Neural cell (in vitro differentiated cells): ENCODE results near the gene GJB2. TPM values are rescaled to one million over a fixed set of nuclear protein-coding genes. Genes with fewer than 3 reads are reported as not detected.

ENCODE experiments used
- H2AFZ ChIP-seq: fragments of 200-600, 300-800 bp; sonication (generic), shearing (Covaris generic); 2 replicates; pipeline ENCODE4 v1.6.0; 2014; ENCODE audit warnings: low read depth, mild to moderate bottlenecking, antibody characterized with exemption, low read length, moderate library complexity
- H3F3A ChIP-seq: fragments of 200-600 bp; shearing (Covaris generic); 2 replicates; pipeline ENCODE4 v1.6.1; 2016; ENCODE audit warnings: mild to moderate bottlenecking, moderate library complexity, mixed read lengths, antibody characterized with exemption, low read length; ENCODE audit not compliant: insufficient read depth, poor library complexity, severe bottlenecking
- H3K27ac ChIP-seq: fragments of 200-600, 300-800 bp; sonication (generic), shearing (Covaris generic); 2 replicates; pipeline ENCODE4 v1.5.1; 2014; ENCODE audit warnings: mild to moderate bottlenecking, low read length, moderate library complexity
- H3K27me3 ChIP-seq: fragments of 300-800, 200-600 bp; sonication (generic), shearing (Covaris generic); 2 replicates; pipeline ENCODE4 v1.6.0; 2014; ENCODE audit warnings: mild to moderate bottlenecking, low read depth, low read length, moderate library complexity; ENCODE audit not compliant: insufficient read depth
- H3K36me3 ChIP-seq: fragments of 300-800, 200-600 bp; sonication (generic), shearing (Covaris generic); 2 replicates; pipeline ENCODE4 v1.5.1; 2014; ENCODE audit warnings: mild to moderate bottlenecking, antibody characterized with exemption, low read length, moderate library complexity; ENCODE audit not compliant: insufficient read depth
- H3K4me2 ChIP-seq: fragments of 300-800, 200-600 bp; sonication (generic), shearing (Covaris generic); 2 replicates; pipeline ENCODE4 v1.6.0; 2014; ENCODE audit warnings: mild to moderate bottlenecking, low read length
- H3K4me3 ChIP-seq: fragments of 300-800, 200-600 bp; sonication (generic), shearing (Covaris generic); 2 replicates; pipeline ENCODE4 v1.5.1; 2014; ENCODE audit warnings: mild to moderate bottlenecking, low read length, moderate library complexity
- H3K79me2 ChIP-seq: fragments of 200-600 bp; shearing (Covaris generic); replicated peaks from 2 replicates; pipeline ENCODE4 v1.6.0; 2014; ENCODE audit warnings: mild to moderate bottlenecking, low read length, moderate library complexity; ENCODE audit not compliant: insufficient read depth
- H3K9ac ChIP-seq: fragments of 300-800, 200-600 bp; sonication (generic), shearing (Covaris generic); 2 replicates; pipeline ENCODE4 v1.6.1; 2016; ENCODE audit warnings: mild to moderate bottlenecking, low read length, mixed read lengths
- H3K9me2 ChIP-seq: fragments of 200-600 bp; shearing (Covaris generic); 2 replicates; pipeline ENCODE4 v1.6.1; 2016; ENCODE audit warnings: mild to moderate bottlenecking, low read length, mixed read lengths; ENCODE audit not compliant: insufficient read depth
- H3K9me3 ChIP-seq: fragments of 200-600, 300-800 bp; sonication (generic), shearing (Covaris generic); 2 replicates; pipeline ENCODE4 v1.6.1; 2016; ENCODE audit warnings: mild to moderate bottlenecking, mixed run types, low read length, moderate library complexity, mixed read lengths
- H4K20me1 ChIP-seq: fragments of 200-600 bp; shearing (Covaris generic); 2 replicates; pipeline ENCODE4 v1.6.1; 2016; ENCODE audit warnings: mild to moderate bottlenecking, mixed run types; ENCODE audit not compliant: insufficient read depth
- EP300 ChIP-seq: fragments of 450-650 bp; conservative IDR thresholded peaks from 2 replicates; pipeline ENCODE4 v1.6.1; 2014; ENCODE audit warnings: antibody characterized with exemption, mild to moderate bottlenecking, moderate library complexity; ENCODE audit not compliant: poor library complexity, severe bottlenecking
- EZH2 ChIP-seq: fragments of 200-600, 300-800 bp; shearing (Covaris generic), sonication (generic); IDR thresholded peaks from 2 replicates; pipeline ENCODE4 v1.6.1; 2014; ENCODE audit warnings: antibody characterized with exemption, low read length, borderline replicate concordance, mild to moderate bottlenecking; ENCODE audit not compliant: insufficient read depth, poor library complexity, severe bottlenecking
- MXI1 ChIP-seq: fragments of 450-650 bp; conservative IDR thresholded peaks from 2 replicates; pipeline ENCODE4 v1.6.1; 2014; ENCODE audit warnings: antibody characterized with exemption, mild to moderate bottlenecking; ENCODE audit not compliant: poor library complexity, severe bottlenecking
- POLR2AphosphoS5 ChIP-seq: IDR thresholded peaks from 2 replicates; pipeline ENCODE4 v1.6.1; 2012
- RAD21 ChIP-seq: fragments of 450-650 bp; conservative IDR thresholded peaks from 2 replicates; pipeline ENCODE4 v1.6.1; 2014; ENCODE audit warnings: antibody characterized with exemption, mild to moderate bottlenecking, moderate library complexity
- SMC3 ChIP-seq: fragments of 450-650 bp; conservative IDR thresholded peaks from 2 replicates; pipeline ENCODE4 v1.6.1; 2014; ENCODE audit warnings: antibody characterized with exemption, mild to moderate bottlenecking, moderate library complexity; ENCODE audit not compliant: poor library complexity
- TAF1 ChIP-seq: IDR thresholded peaks from 2 replicates; pipeline ENCODE4 v1.6.1; 2012; ENCODE audit warnings: low read depth
- polyA plus RNA-seq: library from polyadenylated mRNA; depleted of rRNA; stranded (reverse); fragments of >200 nt; gene quantifications from 2 replicates; pipeline ENCODE4 v1.2.3, GENCODE V29; 2014
- TF ChIP-seq, protein P1 (sequence below): IDR thresholded peaks from 2 replicates; pipeline ENCODE4 v1.6.1; 2012; ENCODE audit warnings: borderline replicate concordance
- TF ChIP-seq, protein P2 (sequence below): fragments of 450-650 bp; IDR thresholded peaks from 2 replicates; pipeline ENCODE4 v1.5.1; 2014; ENCODE audit warnings: antibody characterized with exemption, mild to moderate bottlenecking, moderate library complexity; ENCODE audit not compliant: poor library complexity, severe bottlenecking

Gene GJB2
- polyA plus RNA-seq, 1 donor from 2014 or later: not detected

DNA sequence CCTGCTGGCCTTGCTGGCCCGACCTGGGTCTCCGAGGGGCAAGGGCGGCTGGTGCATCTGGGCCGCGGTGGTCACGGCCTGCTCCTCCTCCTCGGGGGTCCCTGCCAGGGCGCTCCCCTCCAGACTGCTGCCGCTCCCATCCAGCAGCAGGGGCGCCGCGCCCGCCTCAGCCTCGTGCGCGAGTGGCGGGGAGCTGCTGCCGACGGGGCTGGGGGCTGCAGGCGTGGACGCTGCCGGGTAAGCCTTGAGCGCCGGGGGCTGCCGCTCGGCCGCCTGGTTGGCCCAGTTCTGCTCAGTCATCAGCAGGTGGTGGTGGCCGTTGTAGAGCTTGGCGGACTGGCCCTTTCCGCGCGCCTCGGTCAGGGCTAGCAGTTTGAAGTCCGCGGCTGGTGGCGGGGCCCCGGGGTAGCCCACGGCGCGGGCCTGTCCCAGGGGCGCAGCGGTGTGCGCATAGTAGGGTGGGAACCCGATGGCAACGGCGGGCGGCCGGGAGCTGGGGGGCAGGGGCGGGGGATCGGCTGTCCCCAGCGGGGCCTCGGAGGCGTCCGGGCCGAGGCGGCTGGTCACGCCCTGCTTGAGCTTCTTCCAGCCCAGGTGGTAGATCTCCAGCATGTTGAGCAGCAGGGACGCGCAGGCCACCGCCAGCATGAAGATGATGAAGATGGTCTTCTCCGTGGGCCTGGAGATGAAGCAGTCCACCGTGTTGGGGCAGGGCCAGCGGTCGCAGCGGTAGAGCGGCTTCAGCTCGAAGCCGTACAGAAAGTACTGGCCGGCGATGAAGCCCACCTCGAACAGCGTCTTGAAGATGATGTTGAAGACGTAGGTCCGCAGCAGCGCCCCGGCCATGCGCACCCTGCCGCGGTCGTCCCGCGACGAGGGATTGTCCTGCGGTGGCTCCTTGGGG lies 50.5 kb downstream of the GJB2 start:
- Histone ChIP-seq H3K9ac (no peak overlapping the region), H3F3A (no peaks in the 10 kb centered on the region), H3K9me2 (no peaks in the 10 kb centered on the region), H3K36me3 (no peaks in the 10 kb centered on the region), H3K79me2 (no peaks in the 10 kb centered on the region), H3K4me3 (no peak overlapping the region), H3K27ac (no peak overlapping the region), H3K4me2 (no peak overlapping the region), H3K27me3 (no peaks in the 10 kb centered on the region), H4K20me1 (no peaks in the 10 kb centered on the region), H2AFZ (no peak overlapping the region), H3K9me3 (no peaks in the 10 kb centered on the region)
- TF ChIP-seq TAF1 (no peak), EZH2 (no peak)

GRCh38 chr13:20141238-20142022 lies 51.3 kb downstream of the GJB2 start:
- no peak overlapping the region for H3K9ac ChIP-seq
- H3K4me3 ChIP-seq: no peak overlapping the region
- no peak for TF ChIP-seq TAF1
- no peak for TF ChIP-seq EP300
- TF ChIP-seq POLR2AphosphoS5: no peak
- no peak for TF ChIP-seq RAD21
- TF ChIP-seq, protein P1, sequence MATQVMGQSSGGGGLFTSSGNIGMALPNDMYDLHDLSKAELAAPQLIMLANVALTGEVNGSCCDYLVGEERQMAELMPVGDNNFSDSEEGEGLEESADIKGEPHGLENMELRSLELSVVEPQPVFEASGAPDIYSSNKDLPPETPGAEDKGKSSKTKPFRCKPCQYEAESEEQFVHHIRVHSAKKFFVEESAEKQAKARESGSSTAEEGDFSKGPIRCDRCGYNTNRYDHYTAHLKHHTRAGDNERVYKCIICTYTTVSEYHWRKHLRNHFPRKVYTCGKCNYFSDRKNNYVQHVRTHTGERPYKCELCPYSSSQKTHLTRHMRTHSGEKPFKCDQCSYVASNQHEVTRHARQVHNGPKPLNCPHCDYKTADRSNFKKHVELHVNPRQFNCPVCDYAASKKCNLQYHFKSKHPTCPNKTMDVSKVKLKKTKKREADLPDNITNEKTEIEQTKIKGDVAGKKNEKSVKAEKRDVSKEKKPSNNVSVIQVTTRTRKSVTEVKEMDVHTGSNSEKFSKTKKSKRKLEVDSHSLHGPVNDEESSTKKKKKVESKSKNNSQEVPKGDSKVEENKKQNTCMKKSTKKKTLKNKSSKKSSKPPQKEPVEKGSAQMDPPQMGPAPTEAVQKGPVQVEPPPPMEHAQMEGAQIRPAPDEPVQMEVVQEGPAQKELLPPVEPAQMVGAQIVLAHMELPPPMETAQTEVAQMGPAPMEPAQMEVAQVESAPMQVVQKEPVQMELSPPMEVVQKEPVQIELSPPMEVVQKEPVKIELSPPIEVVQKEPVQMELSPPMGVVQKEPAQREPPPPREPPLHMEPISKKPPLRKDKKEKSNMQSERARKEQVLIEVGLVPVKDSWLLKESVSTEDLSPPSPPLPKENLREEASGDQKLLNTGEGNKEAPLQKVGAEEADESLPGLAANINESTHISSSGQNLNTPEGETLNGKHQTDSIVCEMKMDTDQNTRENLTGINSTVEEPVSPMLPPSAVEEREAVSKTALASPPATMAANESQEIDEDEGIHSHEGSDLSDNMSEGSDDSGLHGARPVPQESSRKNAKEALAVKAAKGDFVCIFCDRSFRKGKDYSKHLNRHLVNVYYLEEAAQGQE: no peak
- TF ChIP-seq MXI1: no peak
- TF ChIP-seq EZH2: no peak
- TF ChIP-seq SMC3: no peak
- TF ChIP-seq, protein P2, sequence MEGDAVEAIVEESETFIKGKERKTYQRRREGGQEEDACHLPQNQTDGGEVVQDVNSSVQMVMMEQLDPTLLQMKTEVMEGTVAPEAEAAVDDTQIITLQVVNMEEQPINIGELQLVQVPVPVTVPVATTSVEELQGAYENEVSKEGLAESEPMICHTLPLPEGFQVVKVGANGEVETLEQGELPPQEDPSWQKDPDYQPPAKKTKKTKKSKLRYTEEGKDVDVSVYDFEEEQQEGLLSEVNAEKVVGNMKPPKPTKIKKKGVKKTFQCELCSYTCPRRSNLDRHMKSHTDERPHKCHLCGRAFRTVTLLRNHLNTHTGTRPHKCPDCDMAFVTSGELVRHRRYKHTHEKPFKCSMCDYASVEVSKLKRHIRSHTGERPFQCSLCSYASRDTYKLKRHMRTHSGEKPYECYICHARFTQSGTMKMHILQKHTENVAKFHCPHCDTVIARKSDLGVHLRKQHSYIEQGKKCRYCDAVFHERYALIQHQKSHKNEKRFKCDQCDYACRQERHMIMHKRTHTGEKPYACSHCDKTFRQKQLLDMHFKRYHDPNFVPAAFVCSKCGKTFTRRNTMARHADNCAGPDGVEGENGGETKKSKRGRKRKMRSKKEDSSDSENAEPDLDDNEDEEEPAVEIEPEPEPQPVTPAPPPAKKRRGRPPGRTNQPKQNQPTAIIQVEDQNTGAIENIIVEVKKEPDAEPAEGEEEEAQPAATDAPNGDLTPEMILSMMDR: no peak
- no peaks in the 10 kb centered on the region for H3K79me2 ChIP-seq
- no peak overlapping the region for H3K27ac ChIP-seq
- H3K9me3 ChIP-seq: no peaks in the 10 kb centered on the region
- no peaks in the 10 kb centered on the region for H3K36me3 ChIP-seq
- no peaks in the 10 kb centered on the region for H4K20me1 ChIP-seq
- H3K27me3 ChIP-seq: no peaks in the 10 kb centered on the region
- no peak overlapping the region for H2AFZ ChIP-seq
- no peak overlapping the region for H3K4me2 ChIP-seq
- H3K9me2 ChIP-seq: no peaks in the 10 kb centered on the region
- H3F3A ChIP-seq: no peaks in the 10 kb centered on the region
